ENCODE data around the gene UIMC1. TPM values are rescaled to one million over a fixed set of nuclear protein-coding genes. Genes with fewer than 3 reads are reported as not detected.
"Not testable (repeated sequence)": the region's sequence is repeated elsewhere in the genome, so short reads cannot be mapped to it uniquely, and the experiment has no call there.

Gene UIMC1
- total RNA-seq, 5 donors from 2014 or later (not counting 1 experiment from before 2014, with no cell fraction given): 50.0 to 70.3 (median 56.7) TPM

DNA sequence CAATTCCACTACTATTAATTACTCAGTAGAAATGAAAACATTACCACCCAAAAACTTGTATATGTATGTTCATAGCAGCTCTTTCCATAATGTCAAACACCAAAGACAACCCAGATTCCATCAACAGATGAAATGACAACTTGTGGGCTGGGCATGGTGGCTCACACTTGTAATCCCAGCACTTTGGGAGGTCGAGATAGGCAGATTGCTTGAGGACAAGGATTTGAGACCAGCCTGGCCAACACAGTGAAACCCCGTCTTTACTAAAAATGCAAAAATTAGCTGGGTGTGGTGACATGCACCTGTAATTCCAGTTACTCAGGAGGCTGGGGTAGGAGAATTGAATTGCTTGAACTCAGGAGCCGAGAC is 11.5 kb downstream of the UIMC1 start:
- no peaks in the 10 kb centered on the region for H3K27me3 ChIP-seq (replicated peaks in 1 of 2; ENCODE audit: control insufficient read depth in 2 of 2, extremely low read depth in 1 of 2, insufficient read depth in 2 of 2, low read length in 1 of 2)
- no peak for ATAC-seq (replicated peaks in 1 of 4)
- 100% methylated on average over 2 of the region's 3 CpGs for WGBS (ENCODE audit: insufficient coverage)
- no peaks in the 10 kb centered on the region for H3K9me3 ChIP-seq
- Mint-ChIP-seq H3K27ac (no peak overlapping the region), H3K36me3 (peaks cover 20% of the 10 kb centered on the region), H3K27me3 (no peaks in the 10 kb centered on the region), H3K4me3 (no peak overlapping the region), H3K4me1 (peaks cover 43 to 52% (median 47%) of the 10 kb centered on the region in 3 donors), H3K9me3 (peaks cover 3 to 8% (median 3%) of the 10 kb centered on the region in 3 donors)
- ChIA-PET CTCF (interaction anchor here in 1 of 2 donors (0.6 kb wide), 1 partner anchor 1272 kb away, joined by 4 read pairs; no protein-coding TSS in a partner anchor), POLR2A (no interaction called here)
- H3K36me3 ChIP-seq (ENCODE audit: control insufficient read depth in 2 of 2, extremely low read depth in 1 of 2, insufficient read depth in 1 of 2, low read length in 1 of 2): no peaks in the 10 kb centered on the region
- no peak for DNase-seq
- H3K4me3 ChIP-seq (ENCODE audit: control insufficient read depth in 1 of 2, extremely low read depth in 1 of 2, low read length in 1 of 2): no peak overlapping the region
- no peak overlapping the region for H3K27ac ChIP-seq (ENCODE audit: low read length)
- H3K4me1 ChIP-seq (ENCODE audit: control insufficient read depth in 1 of 2, extremely low read depth in 1 of 2, insufficient read depth in 2 of 2, low read length in 2 of 2): peaks cover 0 to 8% of the 10 kb centered on the region in 2 experiments

GRCh38 chr5:176994460-176995121 is 12.0 kb downstream of the UIMC1 start:
- Mint-ChIP-seq H3K9me3 (peaks cover 3 to 8% (median 3%) of the 10 kb centered on the region in 3 donors), H3K36me3 (peaks cover 20% of the 10 kb centered on the region), H3K4me1 (peaks cover 41 to 52% (median 48%) of the 10 kb centered on the region in 3 donors), H3K27me3 (no peaks in the 10 kb centered on the region), H3K4me3 (no peak overlapping the region), H3K27ac (no peak overlapping the region)
- no peaks in the 10 kb centered on the region for H3K27me3 ChIP-seq (replicated peaks in 1 of 2; ENCODE audit: control insufficient read depth in 2 of 2, extremely low read depth in 1 of 2, insufficient read depth in 2 of 2, low read length in 1 of 2)
- ATAC-seq (replicated peaks in 1 of 4) (no peak), DNase-seq (peak in 6 of 35 experiments; percentile 2 to 46 (median 7))
- no peak overlapping the region for H3K27ac ChIP-seq (ENCODE audit: low read length)
- WGBS (ENCODE audit: insufficient coverage): 97% methylated on average over 6 of the region's 7 CpGs
- CTCF ChIA-PET: interaction anchor here in 1 of 2 donors (0.6 kb wide), 1 partner anchor 1271 kb away, joined by 4 read pairs; no protein-coding TSS in a partner anchor
- POLR2A ChIA-PET: no interaction called here
- no peaks in the 10 kb centered on the region for H3K36me3 ChIP-seq (ENCODE audit: control insufficient read depth in 2 of 2, extremely low read depth in 1 of 2, insufficient read depth in 1 of 2, low read length in 1 of 2)
- H3K9me3 ChIP-seq: no peaks in the 10 kb centered on the region
- H3K4me1 ChIP-seq (ENCODE audit: control insufficient read depth in 1 of 2, extremely low read depth in 1 of 2, insufficient read depth in 2 of 2, low read length in 2 of 2): peaks cover 0 to 8% of the 10 kb centered on the region in 2 experiments
- no peak overlapping the region for H3K4me3 ChIP-seq (ENCODE audit: control insufficient read depth in 1 of 2, extremely low read depth in 1 of 2, low read length in 1 of 2)

GRCh38 chr5:176993081-176993480 is 13.5 kb downstream of the UIMC1 start:
- H3K36me3 ChIP-seq (ENCODE audit: control insufficient read depth in 2 of 2, extremely low read depth in 1 of 2, insufficient read depth in 1 of 2, low read length in 1 of 2); H3K27me3 ChIP-seq (replicated peaks in 1 of 2; ENCODE audit: control insufficient read depth in 2 of 2, extremely low read depth in 1 of 2, insufficient read depth in 2 of 2, low read length in 1 of 2); POLR2A ChIA-PET; ATAC-seq (replicated peaks in 1 of 4); H3K4me3 ChIP-seq (ENCODE audit: control insufficient read depth in 1 of 2, extremely low read depth in 1 of 2, low read length in 1 of 2); H3K9me3 Mint-ChIP-seq; CTCF ChIA-PET; H3K9me3 ChIP-seq; H3K27me3 Mint-ChIP-seq; H3K27ac Mint-ChIP-seq; DNase-seq; H3K27ac ChIP-seq (ENCODE audit: low read length); H3K4me1 ChIP-seq (ENCODE audit: control insufficient read depth in 1 of 2, extremely low read depth in 1 of 2, insufficient read depth in 2 of 2, low read length in 2 of 2); H3K4me3 Mint-ChIP-seq: not testable (repeated sequence)
- H3K4me1 Mint-ChIP-seq: peaks cover 52 to 54% (median 54%) of the 10 kb centered on the region in 3 donors
- WGBS (ENCODE audit: insufficient coverage): 86% methylated on average over 3 of the region's 3 CpGs
- peaks cover 20% of the 10 kb centered on the region for H3K36me3 Mint-ChIP-seq

- no peaks in the 10 kb centered on the region for H3K36me3 Mint-ChIP-seq
- ChIA-PET CTCF (no interaction called here), POLR2A (no interaction called here)
- H3K27ac ChIP-seq (ENCODE audit: low read length): no peak overlapping the region
- H3K27me3 Mint-ChIP-seq: no peaks in the 10 kb centered on the region
- H3K4me1 Mint-ChIP-seq: peaks cover 40 to 45% (median 44%) of the 10 kb centered on the region in 3 donors
- H3K27me3 ChIP-seq (replicated peaks in 1 of 2; ENCODE audit: control insufficient read depth in 2 of 2, extremely low read depth in 1 of 2, insufficient read depth in 2 of 2, low read length in 1 of 2): no peaks in the 10 kb centered on the region
- no peak overlapping the region for H3K27ac Mint-ChIP-seq
- H3K9me3 ChIP-seq: no peaks in the 10 kb centered on the region
- DNase-seq: no peak
- H3K36me3 ChIP-seq (ENCODE audit: control insufficient read depth in 2 of 2, extremely low read depth in 1 of 2, insufficient read depth in 1 of 2, low read length in 1 of 2): no peaks in the 10 kb centered on the region
- ATAC-seq (replicated peaks in 1 of 4): no peak
- WGBS (ENCODE audit: insufficient coverage): 96% methylated on average over 3 of the region's 3 CpGs
- H3K4me3 Mint-ChIP-seq: no peak overlapping the region
- no peaks in the 10 kb centered on the region for H3K9me3 Mint-ChIP-seq
- peaks cover 7 to 30% of the 10 kb centered on the region in 2 experiments for H3K4me1 ChIP-seq (ENCODE audit: control insufficient read depth in 1 of 2, extremely low read depth in 1 of 2, insufficient read depth in 2 of 2, low read length in 2 of 2)
- H3K4me3 ChIP-seq (ENCODE audit: control insufficient read depth in 1 of 2, extremely low read depth in 1 of 2, low read length in 1 of 2): no peak overlapping the region
Observed at GRCh38 chr5:176987583-176987982, 19.0 kb downstream of the UIMC1 start.

DNA sequence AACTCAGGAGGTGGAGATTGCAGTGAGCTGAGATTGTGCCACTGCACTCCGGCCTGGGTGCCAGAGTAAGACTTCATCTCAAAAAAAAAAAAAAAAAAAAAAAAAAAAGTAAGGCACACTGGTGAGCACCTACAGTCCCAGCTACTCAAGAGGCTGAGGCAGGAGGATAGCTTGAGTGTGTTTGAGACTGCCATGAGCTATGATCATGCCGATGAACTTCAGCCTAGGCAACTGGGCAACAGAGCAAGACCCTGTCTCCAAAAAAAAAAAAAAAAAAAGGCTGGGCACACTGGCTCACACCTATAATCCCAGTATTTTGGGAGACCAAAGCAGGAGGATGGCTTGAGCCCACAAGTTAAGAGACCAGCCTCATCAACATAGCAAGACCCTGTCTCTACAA is 20.3 kb downstream of the UIMC1 start:
- H3K4me1 Mint-ChIP-seq: peaks cover 39 to 46% (median 42%) of the 10 kb centered on the region in 3 donors
- ChIA-PET CTCF (interaction anchor here (0.5 to 1.0 kb wide), 3 partner anchors 17 to 624 kb away, joined by 3 to 4 read pairs (median 3); no protein-coding TSS in a partner anchor), POLR2A (interaction anchor here (0.5 to 0.7 kb wide), 3 partner anchors 29 to 1488 kb away, joined by 3 to 4 read pairs (median 4); no protein-coding TSS in a partner anchor)
- ATAC-seq (replicated peaks in 1 of 4) (no peak), DNase-seq (no peak)
- WGBS (ENCODE audit: insufficient coverage): no CpG with 5 or more reads among the region's 2 CpGs
- peak overlapping the region; percentile 59 to 89 for H3K27ac Mint-ChIP-seq
- H3K36me3 ChIP-seq (ENCODE audit: control insufficient read depth in 2 of 2, extremely low read depth in 1 of 2, insufficient read depth in 1 of 2, low read length in 1 of 2): peaks cover 0 to 10% of the 10 kb centered on the region in 2 donors
- no peak overlapping the region for H3K27ac ChIP-seq (ENCODE audit: low read length)
- no peaks in the 10 kb centered on the region for H3K9me3 ChIP-seq
- H3K27me3 ChIP-seq (replicated peaks in 1 of 2; ENCODE audit: control insufficient read depth in 2 of 2, extremely low read depth in 1 of 2, insufficient read depth in 2 of 2, low read length in 1 of 2): no peaks in the 10 kb centered on the region
- H3K4me3 ChIP-seq (ENCODE audit: control insufficient read depth in 1 of 2, extremely low read depth in 1 of 2, low read length in 1 of 2): no peak overlapping the region
- peaks cover 5% of the 10 kb centered on the region for H3K36me3 Mint-ChIP-seq
- H3K9me3 Mint-ChIP-seq: no peaks in the 10 kb centered on the region
- no peak overlapping the region for H3K4me3 Mint-ChIP-seq
- no peaks in the 10 kb centered on the region for H3K27me3 Mint-ChIP-seq
- peaks cover 7 to 30% of the 10 kb centered on the region in 2 experiments for H3K4me1 ChIP-seq (ENCODE audit: control insufficient read depth in 1 of 2, extremely low read depth in 1 of 2, insufficient read depth in 2 of 2, low read length in 2 of 2)

DNA sequence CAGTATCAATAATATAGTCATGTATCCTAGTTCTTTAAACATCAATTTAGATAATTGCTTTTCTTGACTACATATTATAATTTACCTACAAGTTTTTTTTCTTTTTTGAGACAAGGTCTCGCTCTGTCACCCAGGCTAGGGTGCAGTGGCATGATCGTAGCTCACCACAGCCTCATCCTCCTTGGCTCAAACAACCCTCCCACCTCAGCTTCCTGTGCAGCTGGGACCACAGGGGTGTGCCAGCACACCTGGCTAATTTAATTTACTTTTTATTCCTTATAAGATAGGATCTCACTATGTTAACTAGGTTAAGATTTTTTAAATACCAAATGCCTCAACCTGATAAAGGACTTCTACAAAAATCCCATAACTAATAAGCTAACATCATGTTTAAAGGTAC is 21.1 kb downstream of the UIMC1 start:
- Histone ChIP-seq H3K27me3 (replicated peaks in 1 of 2; ENCODE audit: control insufficient read depth in 2 of 2, extremely low read depth in 1 of 2, insufficient read depth in 2 of 2, low read length in 1 of 2) (no peaks in the 10 kb centered on the region), H3K4me1 (ENCODE audit: control insufficient read depth in 1 of 2, extremely low read depth in 1 of 2, insufficient read depth in 2 of 2, low read length in 2 of 2) (peaks cover 7 to 30% of the 10 kb centered on the region in 2 experiments), H3K9me3 (no peaks in the 10 kb centered on the region), H3K4me3 (ENCODE audit: control insufficient read depth in 1 of 2, extremely low read depth in 1 of 2, low read length in 1 of 2) (no peak overlapping the region), H3K36me3 (ENCODE audit: control insufficient read depth in 2 of 2, extremely low read depth in 1 of 2, insufficient read depth in 1 of 2, low read length in 1 of 2) (peaks cover 0 to 18% of the 10 kb centered on the region in 2 donors), H3K27ac (ENCODE audit: low read length) (peak overlapping the region; percentile 12)
- Mint-ChIP-seq H3K9me3 (no peaks in the 10 kb centered on the region), H3K27ac (peak overlapping the region; percentile 84 to 89), H3K36me3 (peaks cover 5% of the 10 kb centered on the region), H3K4me1 (peaks cover 39 to 43% (median 42%) of the 10 kb centered on the region in 3 donors), H3K4me3 (peak overlapping the region in 1 of 3 donors; percentile 57), H3K27me3 (no peaks in the 10 kb centered on the region)
- DNase-seq (peak; percentile 10 to 64 (median 44)), ATAC-seq (replicated peaks in 1 of 4) (peak; percentile 96 to 100 (median 100))
- POLR2A ChIA-PET: interaction anchor here in 1 of 2 donors (0.5 to 0.7 kb wide), 2 partner anchors 29 to 1487 kb away, joined by 3 to 4 read pairs; no protein-coding TSS in a partner anchor
- WGBS (ENCODE audit: insufficient coverage): 0% methylated on average over 2 of the region's 2 CpGs
- CTCF ChIA-PET: interaction anchor here in 1 of 2 donors (0.8 kb wide), 1 partner anchor 28 kb away, joined by 3 read pairs; no protein-coding TSS in a partner anchor
